GM12878 (cell line): ENCODE results near the gene DNAJB11. TPM values are rescaled to one million over a fixed set of nuclear protein-coding genes. Genes with fewer than 3 reads are reported as not detected.
A peak's percentile ranks its signal among the peaks of the same experiment; 100 is the strongest.
"Not testable (repeated sequence)": the region's sequence is repeated elsewhere in the genome, so short reads cannot be mapped to it uniquely, and the experiment has no call there.

Source experiments
- ATAC-seq: fragments of 200-7000 bp; cut with Tn5 transposase; 3 replicates; pipeline ENCODE4 v1.9.1; 2020; ENCODE audit warnings: mild to moderate bottlenecking, moderate library complexity
- BruUV-seq: library from RNA; stranded (reverse); fragments of 400-500 nt; replicated peaks from 2 replicates; lab custom pipeline; 2021; lab: Mats Ljungman, UMichigan
- CTCF ChIA-PET: fragments of 300-600 bp; sonication (Branson Sonifier 250); formaldehyde crosslinking; extraction: SDS; loops from one replicate; lab custom pipeline; 2021; ENCODE audit warnings: inconsistent platforms; lab: Yijun Ruan, JAX
- POLR2A ChIA-PET: fragments of 350-600 bp; formaldehyde crosslinking; extraction: SDS; loops from one replicate; lab custom pipeline; 2021; ENCODE audit warnings: inconsistent platforms; lab: Charles Lee
- RAD21 ChIA-PET: fragments of 300-600 bp; sonication (Branson Sonifier 250); formaldehyde crosslinking; loops from one replicate; lab custom pipeline; 2023; ENCODE audit warnings: antibody characterized with exemption; ENCODE audit not compliant: unreplicated experiment; lab: Charles Lee
- SMC1A ChIA-PET: fragments of 300-600 bp; sonication (Branson Sonifier 250); formaldehyde crosslinking; loops from one replicate; lab custom pipeline; 2023; ENCODE audit not compliant: unreplicated experiment, uncharacterized antibody; lab: Charles Lee
- DNase-seq: peaks from one replicate; pipeline ENCODE4 v3.0.0-alpha.2; 2011; ENCODE audit warnings: low read depth, low spot score
- FAIRE-seq: peaks from 3 replicates; lab custom pipeline; 2011; peaks lifted over from hg19 to GRCh38; lab: Jason Lieb, UNC
- H2AFZ ChIP-seq: 2 replicates; pipeline ENCODE4 v1.6.0; 2011; ENCODE audit warnings: low read depth, low read length, control low read depth; ENCODE audit not compliant: control insufficient read depth
- H3K27ac ChIP-seq: 2 replicates; pipeline ENCODE4 v1.5.1; 2011; ENCODE audit warnings: control low read depth; ENCODE audit not compliant: control insufficient read depth, insufficient read depth
- H3K27me3 ChIP-seq, 2 experiments: replicated peaks in 1 of 2; 2 replicates each; pipeline versions ENCODE4 v1.6.0 to v1.6.1; 2011; ENCODE audit warnings: low read length in 1 of 2; ENCODE audit not compliant: control insufficient read depth in 2 of 2, insufficient read depth in 2 of 2
- H3K36me3 ChIP-seq, 2 experiments: 2 replicates each; pipeline ENCODE4 v1.5.1; 2011; ENCODE audit warnings: low read length in 1 of 2; ENCODE audit not compliant: control insufficient read depth in 2 of 2, insufficient read depth in 2 of 2
- H3K4me1 ChIP-seq: 2 replicates; pipeline ENCODE4 v1.6.1; 2011; ENCODE audit warnings: mild to moderate bottlenecking, low read length, moderate library complexity, mixed read lengths; ENCODE audit not compliant: control insufficient read depth, insufficient read depth
- H3K4me2 ChIP-seq: 2 replicates; pipeline ENCODE4 v1.6.0; 2011; ENCODE audit warnings: control low read depth; ENCODE audit not compliant: control insufficient read depth, insufficient read depth
- H3K4me3 ChIP-seq: fragments of 200-600 bp; sonication (generic); 2 replicates; pipeline ENCODE4 v1.5.1; 2016
- H3K79me2 ChIP-seq: 2 replicates; pipeline ENCODE4 v1.6.0; 2011; ENCODE audit warnings: low read length; ENCODE audit not compliant: control insufficient read depth, insufficient read depth
- H3K9ac ChIP-seq: 2 replicates; pipeline ENCODE4 v1.8.0; 2011; ENCODE audit warnings: low read length, control low read depth, mixed read lengths; ENCODE audit not compliant: control insufficient read depth, insufficient read depth
- H3K9me3 ChIP-seq: replicated peaks from 3 replicates; pipeline ENCODE4 v1.5.1; 2011; ENCODE audit warnings: mild to moderate bottlenecking, low read length; ENCODE audit not compliant: control insufficient read depth, insufficient read depth
- H4K20me1 ChIP-seq: 2 replicates; pipeline ENCODE4 v1.6.0; 2011; ENCODE audit not compliant: control insufficient read depth, insufficient read depth
- ATF7 ChIP-seq: fragments of 450-650 bp; IDR thresholded peaks from 2 replicates; pipeline ENCODE4 v1.6.1; 2016; ENCODE audit warnings: low read depth, mild to moderate bottlenecking
- ESRRA ChIP-seq: IDR thresholded peaks from 2 replicates; pipeline ENCODE4 v1.6.1; 2012; ENCODE audit warnings: mild to moderate bottlenecking, low read length, improper control_type of control experiment
- FOXK2 ChIP-seq: fragments of 450-650 bp; IDR thresholded peaks from 2 replicates; pipeline ENCODE4 v1.6.1; 2017; ENCODE audit warnings: mild to moderate bottlenecking, moderate library complexity
- NR2C2 ChIP-seq: IDR thresholded peaks from 2 replicates; pipeline ENCODE4 v1.6.1; 2011; ENCODE audit warnings: borderline replicate concordance, low read depth; ENCODE audit not compliant: control insufficient read depth, insufficient read length
- PAX8 ChIP-seq: fragments of 450-650 bp; IDR thresholded peaks from 2 replicates; pipeline ENCODE4 v1.6.1; 2017; ENCODE audit warnings: mild to moderate bottlenecking, moderate library complexity
- POLR2AphosphoS2 ChIP-seq: IDR thresholded peaks from 2 replicates; pipeline ENCODE4 v1.6.1; 2011; ENCODE audit warnings: low read depth, mild to moderate bottlenecking, low read length, improper control_type of control experiment, moderate library complexity
- POLR2AphosphoS5 ChIP-seq: IDR thresholded peaks from 2 replicates; pipeline ENCODE4 v1.6.1; 2011; ENCODE audit warnings: mild to moderate bottlenecking, low read length, inconsistent platforms
- SMAD1 ChIP-seq: fragments of 450-650 bp; IDR thresholded peaks from 2 replicates; pipeline ENCODE4 v1.6.1; 2018; ENCODE audit warnings: mild to moderate bottlenecking, low read depth; ENCODE audit not compliant: partially characterized antibody
- SREBF2 ChIP-seq: IDR thresholded peaks from 2 replicates; pipeline ENCODE4 v1.6.1; 2012; ENCODE audit warnings: mild to moderate bottlenecking, low read length
- TBL1XR1 ChIP-seq: IDR thresholded peaks from 2 replicates; pipeline ENCODE4 v1.6.1; 2012; ENCODE audit warnings: low read depth, low read length, improper control_type of control experiment
- WRNIP1 ChIP-seq: IDR thresholded peaks from 2 replicates; pipeline ENCODE4 v1.6.1; 2011; ENCODE audit warnings: low read depth, low read length, improper control_type of control experiment, borderline replicate concordance
- ZBTB4 ChIP-seq: fragments of 450-650 bp; formaldehyde crosslinking; IDR thresholded peaks from 2 replicates; pipeline ENCODE4 v1.4.0; 2022; ENCODE audit warnings: mild to moderate bottlenecking, moderate library complexity
- WGBS: methylation state at CpG from one replicate; pipeline ENCODE4 v1.1.6; 2016; ENCODE audit warnings: low lambda C conversion rate; ENCODE audit not compliant: insufficient replicate concordance, insufficient coverage; ENCODE audit errors: missing lambda C conversion rate; 5-methylcytosine and 5-hydroxymethylcytosine counted together
- in situ Hi-C: fragments of 300-500 bp; cut with MboI; formaldehyde crosslinking; loops from 9 replicates; pipeline ENCODE4 v1.14.3; 2018; ENCODE audit warnings: mixed read lengths
- intact Hi-C: fragments of 100-400 bp; cut with micrococcal nuclease; formaldehyde crosslinking; loops from one replicate; pipeline ENCODE4 v1.14.2; 2022; ENCODE audit not compliant: unreplicated experiment
- polyA plus RNA-seq, 11 experiments: library from polyadenylated mRNA; depleted of rRNA in 4 of 11; unstranded in 6 of 11; stranded (reverse) in 5 of 11; fragments of >200 nt; fragmentation: Nextera tagmentation in 4 of 11; fragmentation: Illumina TruSeq in 1 of 11; extraction: Ambion mirVana in 4 of 11; extraction: Trizol in 1 of 11; gene quantifications; 1 replicate in 1 of 11; 2 replicates in 10 of 11; pipeline versions ENCODE4 v1.2.1 to v1.2.3, GENCODE V29; 2011 to 2016; ENCODE audit warnings: inconsistent platforms in 2 of 11, missing spikeins in 2 of 11, low read depth in 1 of 11
- total RNA-seq, 4 experiments: library from RNA; depleted of rRNA in 3 of 4; stranded (reverse); fragments of >200 nt in 3 of 4; fragmentation: Illumina TruSeq in 1 of 4; extraction: Trizol in 1 of 4; gene quantifications; 2 replicates each; pipeline versions ENCODE4 v1.2.1 to v1.2.3, GENCODE V29; 2013 to 2021

The DNAJB11 gene
- total and polyA plus RNA-seq, 10 of the 15 experiments (the other 5 are each of a cell fraction or from before 2014, with no cell fraction given) = 16.2 to 135 (median 57.8) TPM

GRCh38 chr3:186569361-186569760, 1.2 kb upstream of the DNAJB11 start:
- H4K20me1 ChIP-seq, H3K9me3 ChIP-seq, in situ Hi-C loops, H3K36me3 ChIP-seq, H3K4me1 ChIP-seq, FAIRE-seq, BruUV-seq, H2AFZ ChIP-seq, ATAC-seq, DNase-seq, H3K27me3 ChIP-seq: not testable (repeated sequence)
- Histone ChIP-seq H3K9ac (peak overlapping the region; percentile 82), H3K4me3 (peak overlapping the region; percentile 89), H3K27ac (peak overlapping the region; percentile 79; the same call in 1 of the 2 replicates), H3K79me2 (peaks cover 58% of the 10 kb centered on the region), H3K4me2 (peak overlapping the region; percentile 56)
- ChIA-PET SMC1A (interaction anchor here (0.7 to 3.8 kb wide), 7 partner anchors 8 to 631 kb away, joined by 3 to 23 read pairs (median 4); no protein-coding TSS in a partner anchor), CTCF (interaction anchor here (0.6 to 2.5 kb wide), 6 partner anchors 18 to 592 kb away, joined by 3 to 18 read pairs (median 4); no protein-coding TSS in a partner anchor), POLR2A (interaction anchor here (0.7 to 2.9 kb wide), 8 partner anchors 15 to 423 kb away, joined by 3 to 20 read pairs (median 4); partner anchors contain the start of genes EIF4A2 and RFC4), RAD21 (interaction anchor here (0.6 to 4.2 kb wide), 4 partner anchors 17 to 311 kb away, joined by 3 to 28 read pairs (median 3); no protein-coding TSS in a partner anchor)
- 83% methylated on average over 10 of the region's 11 CpGs for WGBS
- intact Hi-C loops = loop anchor here (5.0 kb wide), 1 partner anchor 453 kb away; no protein-coding TSS in a partner anchor

GRCh38 chr3:186569779-186570095, 783 bp upstream of the DNAJB11 start:
- peak overlapping the region; percentile 82 for H3K9ac ChIP-seq
- peaks cover 61% of the 10 kb centered on the region for H3K79me2 ChIP-seq
- intact Hi-C loops = loop anchor here (2.0 to 5.0 kb wide), 3 partner anchors 213 to 632 kb away; partner anchors contain the start of genes EIF4A2 and TRA2B
- no peaks in the 10 kb centered on the region for H3K9me3 ChIP-seq
- 3% methylated on average over 7 of the region's 7 CpGs for WGBS
- no peak for ATAC-seq
- ChIA-PET POLR2A (interaction anchor here (0.6 to 2.9 kb wide), 15 partner anchors 15 to 458 kb away, joined by 3 to 20 read pairs (median 4); partner anchors contain the start of genes EIF4A2 and RFC4), SMC1A (interaction anchor here (0.7 to 3.8 kb wide), 11 partner anchors 9 to 631 kb away, joined by 3 to 23 read pairs (median 4); no protein-coding TSS in a partner anchor), RAD21 (interaction anchor here (0.6 to 2.5 kb wide), 8 partner anchors 30 to 315 kb away, joined by 3 to 21 read pairs (median 4); partner anchors contain the start of gene EIF4A2), CTCF (interaction anchor here (0.7 to 2.5 kb wide), 11 partner anchors 30 to 626 kb away, joined by 3 to 18 read pairs (median 4); no protein-coding TSS in a partner anchor)
- H3K4me3 ChIP-seq = peak overlapping the region; percentile 89
- TSS peak; percentile 84 for BruUV-seq
- no peak for FAIRE-seq
- no peaks in the 10 kb centered on the region for H3K27me3 ChIP-seq
- H3K4me1 ChIP-seq = peaks cover 10% of the 10 kb centered on the region
- H3K27ac ChIP-seq = peak overlapping the region; percentile 79
- no peak for DNase-seq
- H2AFZ ChIP-seq = peak overlapping the region; percentile 83
- peaks cover 0 to 4% of the 10 kb centered on the region in 2 experiments; a peak in 3 of 4 replicates for H3K36me3 ChIP-seq
- H3K4me2 ChIP-seq = peak overlapping the region; percentile 56
- no peak for TF ChIP-seq SMAD1
- TF ChIP-seq FOXK2 = no peak
- no peak for TF ChIP-seq ESRRA
- no peak for TF ChIP-seq TBL1XR1
- no peak for TF ChIP-seq POLR2AphosphoS2
- no peak for TF ChIP-seq ZBTB4 (CRISPR knock-in tag)
- no peak for TF ChIP-seq POLR2AphosphoS5
- TF ChIP-seq NR2C2 = no peak
- TF ChIP-seq PAX8 = no peak
- no peak for TF ChIP-seq ATF7
- no peak for TF ChIP-seq WRNIP1
- TF ChIP-seq SREBF2 = no peak
- in situ Hi-C loops = no loop called here
- H4K20me1 ChIP-seq = no peaks in the 10 kb centered on the region
